K562 (cell line): ENCODE measurements around the gene ADIPOR1. TPM values are rescaled to one million over a fixed set of nuclear protein-coding genes. Genes with fewer than 3 reads are reported as not detected.

Experiments used
- ATAC-seq: fragments of 200-7000 bp; cut with Tn5 transposase; 3 replicates; pipeline ENCODE4 v1.9.1; 2020; ENCODE audit warnings: moderate library complexity
- BruUV-seq: library from RNA; stranded (reverse); fragments of 400-500 nt; replicated peaks from 2 replicates; lab custom pipeline; 2021; lab: Mats Ljungman, UMichigan
- CTCF ChIA-PET: fragments of 300-600 bp; formaldehyde crosslinking; extraction: SDS; loops from one replicate; lab custom pipeline; 2021; ENCODE audit warnings: low intra/inter-chr PET ratio; lab: Yijun Ruan, JAX
- POLR2A ChIA-PET: fragments of 300-600, 350-650 bp; sonication (Branson Sonifier 250); formaldehyde crosslinking; extraction: SDS; loops from one replicate; lab custom pipeline; 2021; ENCODE audit warnings: antibody characterized with exemption, inconsistent platforms; lab: Yijun Ruan, JAX
- DNase-seq, 4 experiments: peaks; one replicate each; pipeline versions ENCODE4 v3.0.0 to v3.0.0-alpha.2; 2011 to 2018; ENCODE audit warnings: low spot score in 3 of 4, mixed read lengths in 3 of 4; ENCODE audit errors: extremely low read depth in 1 of 4
- FAIRE-seq: peaks from 2 replicates; lab custom pipeline; 2011; peaks lifted over from hg19 to GRCh38; lab: Jason Lieb, UNC
- H2AFZ ChIP-seq: 2 replicates; pipeline ENCODE4 v1.6.0; 2011; ENCODE audit warnings: low read depth, low read length, control low read depth, inconsistent platforms
- H3K27ac ChIP-seq: fragments of 200-600 bp; 3 replicates; pipeline ENCODE4 v1.8.0; 2011; ENCODE audit warnings: low read depth, mild to moderate bottlenecking, control low read depth, inconsistent platforms, low read length, moderate library complexity, mixed read lengths; ENCODE audit errors: extremely low read depth
- H3K27me3 ChIP-seq, 2 experiments: fragments of 300-600 bp in 1 of 2; 2 replicates in 1 of 2; 3 replicates in 1 of 2; pipeline versions ENCODE4 v1.6.0 to v1.8.0; 2011; ENCODE audit warnings: inconsistent platforms in 2 of 2, low read length in 2 of 2, mild to moderate bottlenecking in 1 of 2, mixed read lengths in 1 of 2, moderate library complexity in 1 of 2; ENCODE audit not compliant: control insufficient read depth in 2 of 2, insufficient read depth in 2 of 2
- H3K36me3 ChIP-seq: fragments of 300-600 bp; 3 replicates; pipeline ENCODE4 v1.8.0; 2011; ENCODE audit warnings: mild to moderate bottlenecking, low read length, inconsistent platforms; ENCODE audit not compliant: control insufficient read depth, insufficient read depth
- H3K4me1 ChIP-seq, 2 experiments: fragments of 200-600 bp in 1 of 2; replicated peaks in 1 of 2; 2 replicates in 1 of 2; 3 replicates in 1 of 2; pipeline versions ENCODE4 v1.5.1 to v1.8.0; 2011; ENCODE audit warnings: inconsistent platforms in 2 of 2, low read length in 2 of 2, mild to moderate bottlenecking in 1 of 2, mixed read lengths in 1 of 2, moderate library complexity in 1 of 2; ENCODE audit not compliant: control insufficient read depth in 2 of 2, insufficient read depth in 2 of 2
- H3K4me2 ChIP-seq: 2 replicates; pipeline ENCODE4 v1.6.1; 2011; ENCODE audit warnings: low read length, control low read depth, inconsistent platforms, mixed read lengths; ENCODE audit not compliant: insufficient read depth
- H3K4me3 ChIP-seq: fragments of 200-600 bp; sonication (generic), shearing (Covaris generic); 2 replicates; pipeline ENCODE4 v1.5.1; 2016; ENCODE audit warnings: control low read depth, inconsistent platforms
- H3K79me2 ChIP-seq: fragments of 200-600 bp; 3 replicates; pipeline ENCODE4 v1.8.0; 2011; ENCODE audit warnings: low read length, inconsistent platforms; ENCODE audit not compliant: control insufficient read depth, insufficient read depth
- H3K9ac ChIP-seq, 2 experiments: 2 replicates each; pipeline versions ENCODE4 v1.6.0 to v1.6.1; 2011; ENCODE audit warnings: low read depth in 2 of 2, low read length in 2 of 2, control low read depth in 1 of 2, inconsistent platforms in 1 of 2, mild to moderate bottlenecking in 1 of 2, mixed read lengths in 1 of 2; ENCODE audit not compliant: insufficient read depth in 1 of 2
- H3K9me1 ChIP-seq: one replicate; pipeline ENCODE4 v1.6.0; 2011; ENCODE audit warnings: inconsistent platforms, mild to moderate bottlenecking, low read length, moderate library complexity; ENCODE audit not compliant: control insufficient read depth, insufficient read depth
- H3K9me3 ChIP-seq: replicated peaks from 2 replicates; pipeline ENCODE4 v1.5.1; 2011; ENCODE audit warnings: low read depth, low read length, inconsistent platforms; ENCODE audit not compliant: control insufficient read depth, insufficient read depth
- H4K20me1 ChIP-seq: replicated peaks from 2 replicates; pipeline ENCODE4 v1.6.1; 2011; ENCODE audit warnings: low read length, inconsistent platforms, mixed read lengths; ENCODE audit not compliant: control insufficient read depth, insufficient read depth
- ARID3B ChIP-seq: fragments of 250-450 bp; sonication (Bioruptor Pico); IDR thresholded peaks from 2 replicates; pipeline ENCODE4 v1.4.0; 2020; ENCODE audit warnings: borderline replicate concordance
- BHLHE40 ChIP-seq: IDR thresholded peaks from 2 replicates; pipeline ENCODE4 v1.6.1; 2011; ENCODE audit warnings: low read length, improper control_type of control experiment
- BRD9 ChIP-seq: fragments of 450-650 bp; IDR thresholded peaks from 2 replicates; pipeline ENCODE4 v1.6.1; 2018; ENCODE audit warnings: low read depth; ENCODE audit not compliant: partially characterized antibody
- EGR1 ChIP-seq: fragments of 450-650 bp; conservative IDR thresholded peaks from 2 replicates; pipeline ENCODE4 v1.6.1; 2017; ENCODE audit warnings: mild to moderate bottlenecking
- EZH2 ChIP-seq: IDR thresholded peaks from 2 replicates; pipeline ENCODE4 v1.6.1; 2012; ENCODE audit warnings: low read depth, mild to moderate bottlenecking, inconsistent platforms, low read length, borderline replicate concordance
- FOXJ3 ChIP-seq: sonication (generic); formaldehyde crosslinking; IDR thresholded peaks from 2 replicates; pipeline ENCODE4 v1.4.0; 2020; ENCODE audit warnings: mild to moderate bottlenecking, missing genetic modification reagents
- HCFC1 ChIP-seq: IDR thresholded peaks from 2 replicates; pipeline ENCODE4 v1.6.1; 2012; ENCODE audit warnings: low read depth, low read length, improper control_type of control experiment
- KAT2B ChIP-seq: IDR thresholded peaks from one replicate; pipeline ENCODE4 v1.6.1; 2012; ENCODE audit warnings: low read depth, mild to moderate bottlenecking, control low read depth, inconsistent platforms, low read length, moderate library complexity
- KLF1 ChIP-seq: fragments of 450-650 bp; IDR thresholded peaks from 2 replicates; pipeline ENCODE4 v1.6.1; 2016; ENCODE audit warnings: missing genetic modification characterization, missing compliant biosample characterization
- MCM3 ChIP-seq: fragments of 450-650 bp; IDR thresholded peaks from 2 replicates; pipeline ENCODE4 v1.6.1; 2016
- NFIX ChIP-seq: fragments of 250-450 bp; sonication (Bioruptor Pico); IDR thresholded peaks from 2 replicates; pipeline ENCODE4 v1.4.0; 2020; ENCODE audit warnings: low read depth, mild to moderate bottlenecking, moderate library complexity
- PRMT5 ChIP-seq: sonication (generic); formaldehyde crosslinking; IDR thresholded peaks from 2 replicates; pipeline ENCODE4 v1.5.0; 2020; ENCODE audit warnings: missing genetic modification reagents
- ZNF146 ChIP-seq: IDR thresholded peaks from one replicate; pipeline ENCODE4 v1.6.1; 2018; ENCODE audit warnings: missing compliant biosample characterization; ENCODE audit not compliant: unreplicated experiment
- ZNF263 ChIP-seq: sonication (generic); formaldehyde crosslinking; IDR thresholded peaks from 2 replicates; pipeline ENCODE4 v1.8.0; 2022; ENCODE audit warnings: mild to moderate bottlenecking, missing genetic modification reagents, borderline replicate concordance
- ZNF280B ChIP-seq: fragments of 250-450 bp; sonication (Bioruptor Pico); IDR thresholded peaks from 2 replicates; pipeline ENCODE4 v1.5.1; 2021; ENCODE audit warnings: mild to moderate bottlenecking
- ZNF354B ChIP-seq: fragments of 250-450 bp; sonication (Bioruptor Pico); IDR thresholded peaks from 2 replicates; pipeline ENCODE4 v1.4.0; 2020
- ZNF584 ChIP-seq: fragments of 200-800 bp; sonication (Bioruptor generic); IDR thresholded peaks from 2 replicates; pipeline ENCODE4 v1.6.1; 2016; ENCODE audit warnings: low read depth, mild to moderate bottlenecking, missing genetic modification characterization, missing compliant biosample characterization
- ZSCAN29 ChIP-seq: fragments of 450-650 bp; IDR thresholded peaks from 2 replicates; pipeline ENCODE4 v1.6.1; 2017
- WGBS: fragments of 100-300 bp; shearing (Covaris generic); methylation state at CpG from one replicate; pipeline ENCODE4 v1.1.6; 2016; ENCODE audit warnings: low coverage, mixed read lengths; ENCODE audit not compliant: insufficient coverage; ENCODE audit errors: missing lambda C conversion rate; 5-methylcytosine and 5-hydroxymethylcytosine counted together
- in situ Hi-C: fragments of 300-500 bp; cut with MboI; formaldehyde crosslinking; loops from 4 replicates; pipeline ENCODE4 v1.15.0; 2018; ENCODE audit warnings: inconsistent platforms, mixed read lengths
- intact Hi-C: fragments of 100-400 bp; cut with micrococcal nuclease; formaldehyde crosslinking; loops from 2 replicates; pipeline ENCODE4 v1.14.2; 2022
- polyA plus RNA-seq, 8 experiments: library from polyadenylated mRNA; depleted of rRNA in 4 of 8; stranded (reverse) in 5 of 8; unstranded in 3 of 8; fragments of >200 nt; fragmentation: Nextera tagmentation in 2 of 8; fragmentation: Illumina TruSeq in 1 of 8; extraction: Ambion mirVana in 2 of 8; extraction: Trizol in 1 of 8; gene quantifications; 2 replicates each; pipeline versions ENCODE4 v1.2.1 to v1.2.3, GENCODE V29; 2011 to 2014; ENCODE audit warnings: inconsistent platforms in 1 of 8, missing spikeins in 1 of 8
- total RNA-seq, 7 experiments: library from RNA; depleted of rRNA in 6 of 7; stranded (reverse); fragments of >200 nt in 6 of 7; fragmentation: Illumina TruSeq in 2 of 7; extraction: Trizol in 2 of 7; gene quantifications; 2 replicates each; pipeline versions ENCODE4 v1.2.1 to v1.2.3, GENCODE V29; 2011 to 2021; ENCODE audit warnings: low replicate concordance in 1 of 7

The ADIPOR1 gene
- total and polyA plus RNA-seq, 9 of the 15 experiments (the other 6 are each of a cell fraction or from before 2014, with no cell fraction given): 29.0 to 217 (median 100) TPM

GRCh38 chr1:202908998-202909397, 49.1 kb downstream of the ADIPOR1 start:
- H3K36me3 ChIP-seq: peaks cover 80% of the 10 kb centered on the region
- no peak for FAIRE-seq

More at GRCh38 chr1:202908998-202909397, 49.1 kb downstream of the ADIPOR1 start:
- no peaks in the 10 kb centered on the region for H3K79me2 ChIP-seq
- H3K4me3 ChIP-seq: no peak overlapping the region
- no peaks in the 10 kb centered on the region for H3K9me3 ChIP-seq
- H3K27ac ChIP-seq: no peak overlapping the region
- no peak overlapping the region for H3K9ac ChIP-seq
- H2AFZ ChIP-seq: no peak overlapping the region
- H3K27me3 ChIP-seq: no peaks in the 10 kb centered on the region
- ChIA-PET CTCF (no interaction called here), POLR2A (no interaction called here)
- intact Hi-C loops: no loop called here
- no peak for DNase-seq
- TF ChIP-seq FOXJ3 (CRISPR knock-in tag) (no peak), ZNF280B (CRISPR knock-in tag) (no peak), HCFC1 (no peak), ZNF263 (CRISPR knock-in tag) (no peak), PRMT5 (no peak), ZNF146 (CRISPR knock-in tag) (no peak), ZSCAN29 (no peak), BHLHE40 (no peak), KLF1 (no peak), EGR1 (no peak), ARID3B (CRISPR knock-in tag) (no peak), BRD9 (no peak), ZNF584 (CRISPR knock-in tag) (no peak), ZNF354B (CRISPR knock-in tag) (no peak), NFIX (CRISPR knock-in tag) (no peak), KAT2B (no peak), MCM3 (no peak), EZH2 (no peak)
- TF ChIP-seq, all 486 proteins: peak for 0
- Histone ChIP-seq H4K20me1 (no peaks in the 10 kb centered on the region), H3K4me1 (no peaks in the 10 kb centered on the region), H3K9me1 (no peaks in the 10 kb centered on the region), H3K4me2 (no peak overlapping the region)
- no peak for ATAC-seq
- in situ Hi-C loops: no loop called here
- no TSS peak for BruUV-seq
- WGBS: 82% methylated on average over 6 of the region's 6 CpGs
